ENCODE measurements around the gene POTEI.
"Not testable (repeated sequence)": the region's sequence is repeated elsewhere in the genome, so short reads cannot be mapped to it uniquely, and the experiment has no call there.

DNA sequence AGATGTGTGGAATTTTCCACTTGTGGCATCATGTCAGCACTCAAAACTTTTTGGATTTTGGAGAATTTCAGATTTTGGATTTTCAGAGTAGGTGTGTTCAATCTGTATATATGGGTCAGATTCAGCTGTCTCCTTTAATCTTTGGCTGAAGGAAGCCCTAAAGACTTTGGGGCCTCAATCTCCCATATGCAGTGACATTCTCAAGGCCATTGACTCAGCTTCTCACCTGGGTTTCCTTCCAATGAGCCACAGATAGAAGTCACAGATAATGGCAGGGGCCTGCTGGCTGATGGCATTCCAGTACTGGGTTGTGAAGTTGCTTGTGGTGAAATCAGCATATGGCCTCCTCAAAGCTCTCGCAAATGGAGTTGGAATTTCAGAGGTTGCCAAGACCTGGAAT, 90.3 kb downstream of the POTEI start:
- TF ChIP-seq POLR2A (IDR thresholded peaks at IDR 0.05): not testable (repeated sequence)
- TF ChIP-seq, protein P1, sequence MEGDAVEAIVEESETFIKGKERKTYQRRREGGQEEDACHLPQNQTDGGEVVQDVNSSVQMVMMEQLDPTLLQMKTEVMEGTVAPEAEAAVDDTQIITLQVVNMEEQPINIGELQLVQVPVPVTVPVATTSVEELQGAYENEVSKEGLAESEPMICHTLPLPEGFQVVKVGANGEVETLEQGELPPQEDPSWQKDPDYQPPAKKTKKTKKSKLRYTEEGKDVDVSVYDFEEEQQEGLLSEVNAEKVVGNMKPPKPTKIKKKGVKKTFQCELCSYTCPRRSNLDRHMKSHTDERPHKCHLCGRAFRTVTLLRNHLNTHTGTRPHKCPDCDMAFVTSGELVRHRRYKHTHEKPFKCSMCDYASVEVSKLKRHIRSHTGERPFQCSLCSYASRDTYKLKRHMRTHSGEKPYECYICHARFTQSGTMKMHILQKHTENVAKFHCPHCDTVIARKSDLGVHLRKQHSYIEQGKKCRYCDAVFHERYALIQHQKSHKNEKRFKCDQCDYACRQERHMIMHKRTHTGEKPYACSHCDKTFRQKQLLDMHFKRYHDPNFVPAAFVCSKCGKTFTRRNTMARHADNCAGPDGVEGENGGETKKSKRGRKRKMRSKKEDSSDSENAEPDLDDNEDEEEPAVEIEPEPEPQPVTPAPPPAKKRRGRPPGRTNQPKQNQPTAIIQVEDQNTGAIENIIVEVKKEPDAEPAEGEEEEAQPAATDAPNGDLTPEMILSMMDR (IDR thresholded peaks at IDR 0.05): not testable (repeated sequence)

Data from testis (tissue), 2 donors.